ENCODE data around the gene CCNF.
"Not testable (repeated sequence)": the region's sequence is repeated elsewhere in the genome, so short reads cannot be mapped to it uniquely, and the experiment has no call there.

DNA sequence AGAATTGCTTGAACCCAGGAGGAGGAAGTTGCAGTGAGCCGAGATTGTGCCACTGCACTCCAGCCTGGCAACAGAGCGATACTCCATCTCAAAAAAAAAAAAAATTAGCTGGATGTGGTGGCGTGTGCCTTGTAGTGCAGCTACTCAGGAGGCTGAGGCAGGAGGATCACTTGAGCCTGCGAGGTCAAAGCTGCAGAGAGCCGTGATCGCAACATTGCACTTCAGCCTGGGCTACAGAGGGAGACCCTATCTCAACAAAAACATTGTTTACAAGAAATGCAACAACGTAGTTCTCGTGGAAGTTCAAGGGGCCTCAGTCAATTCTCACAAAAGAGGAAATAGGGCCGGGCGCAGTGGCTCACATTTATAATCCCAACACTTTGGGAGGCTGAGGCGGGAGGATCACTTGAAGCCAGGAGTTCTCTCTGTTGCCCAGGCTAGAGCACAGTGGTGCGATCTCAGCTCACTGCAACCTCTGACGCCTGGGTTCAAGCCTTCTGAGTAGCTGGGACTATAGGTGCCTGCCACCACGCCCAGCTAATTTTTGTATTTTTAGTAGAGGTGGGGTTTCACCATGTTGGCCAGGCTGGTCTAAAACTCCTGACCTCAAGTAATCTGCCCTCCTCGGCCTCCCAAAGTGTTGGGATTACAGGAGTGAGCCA, 12.0 kb downstream of the CCNF start:
- TF ChIP-seq, protein P1, sequence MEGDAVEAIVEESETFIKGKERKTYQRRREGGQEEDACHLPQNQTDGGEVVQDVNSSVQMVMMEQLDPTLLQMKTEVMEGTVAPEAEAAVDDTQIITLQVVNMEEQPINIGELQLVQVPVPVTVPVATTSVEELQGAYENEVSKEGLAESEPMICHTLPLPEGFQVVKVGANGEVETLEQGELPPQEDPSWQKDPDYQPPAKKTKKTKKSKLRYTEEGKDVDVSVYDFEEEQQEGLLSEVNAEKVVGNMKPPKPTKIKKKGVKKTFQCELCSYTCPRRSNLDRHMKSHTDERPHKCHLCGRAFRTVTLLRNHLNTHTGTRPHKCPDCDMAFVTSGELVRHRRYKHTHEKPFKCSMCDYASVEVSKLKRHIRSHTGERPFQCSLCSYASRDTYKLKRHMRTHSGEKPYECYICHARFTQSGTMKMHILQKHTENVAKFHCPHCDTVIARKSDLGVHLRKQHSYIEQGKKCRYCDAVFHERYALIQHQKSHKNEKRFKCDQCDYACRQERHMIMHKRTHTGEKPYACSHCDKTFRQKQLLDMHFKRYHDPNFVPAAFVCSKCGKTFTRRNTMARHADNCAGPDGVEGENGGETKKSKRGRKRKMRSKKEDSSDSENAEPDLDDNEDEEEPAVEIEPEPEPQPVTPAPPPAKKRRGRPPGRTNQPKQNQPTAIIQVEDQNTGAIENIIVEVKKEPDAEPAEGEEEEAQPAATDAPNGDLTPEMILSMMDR (IDR thresholded peaks at IDR 0.05) = not testable (repeated sequence)
- not testable (repeated sequence) for TF ChIP-seq EZH2 (IDR thresholded peaks at IDR 0.05)
